UCSD-AML1 (cell line): ENCODE measurements around the gene ITPR1.

Experiments used
- DNase-seq: peaks from one replicate; lab custom pipeline; 2025; ENCODE audit not compliant: unreplicated experiment; lab: John Stamatoyannopoulos, UW

Gene ITPR1

GRCh38 chr3:4770561-4770960, 277.4 kb downstream of the ITPR1 start:
- no peak for DNase-seq

DNA sequence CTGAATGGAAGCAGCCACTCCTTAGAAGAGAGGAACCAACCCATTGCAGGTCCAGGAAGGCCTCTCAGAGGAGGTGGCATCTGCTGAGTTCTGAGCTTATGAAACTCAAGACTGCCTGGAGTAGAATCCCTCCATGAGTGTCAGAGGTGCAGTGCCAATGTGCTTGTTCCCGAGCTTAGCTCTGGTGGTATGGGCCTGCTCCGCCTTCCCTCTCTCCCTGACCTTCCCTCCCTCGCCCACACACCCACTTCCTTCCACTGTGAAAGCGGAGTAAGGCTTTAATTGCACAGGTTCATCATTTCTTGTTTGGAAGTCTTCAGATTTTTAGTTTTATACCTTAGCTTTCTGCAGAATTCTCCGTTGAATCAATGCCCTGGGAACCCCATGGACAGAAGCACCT, 278.1 kb downstream of the ITPR1 start:
- no peak for DNase-seq

GRCh38 chr3:4772171-4772804, 279.1 kb downstream of the ITPR1 start:
- DNase-seq, result no peak

DNA sequence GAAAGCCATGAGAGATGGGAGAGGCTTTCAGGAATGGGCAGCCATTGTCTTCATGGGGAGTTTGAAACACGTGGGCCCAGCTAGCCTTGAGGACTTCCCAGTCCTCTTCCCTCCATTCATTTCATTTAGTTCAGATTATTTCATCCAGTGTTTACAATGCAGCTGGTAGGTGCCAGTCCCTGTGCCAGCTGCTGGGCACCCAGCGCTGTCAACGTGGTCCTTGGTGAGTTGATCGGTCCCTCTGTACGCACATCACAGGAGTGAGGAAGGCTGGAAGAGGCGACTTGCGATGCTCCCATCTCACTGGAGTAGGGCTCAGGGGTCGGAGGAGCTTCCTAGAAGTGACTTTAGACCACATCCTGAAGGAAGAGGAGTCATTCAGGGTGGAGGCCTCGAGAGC, 279.7 kb downstream of the ITPR1 start:
- DNase-seq, result peak; percentile 23

DNA sequence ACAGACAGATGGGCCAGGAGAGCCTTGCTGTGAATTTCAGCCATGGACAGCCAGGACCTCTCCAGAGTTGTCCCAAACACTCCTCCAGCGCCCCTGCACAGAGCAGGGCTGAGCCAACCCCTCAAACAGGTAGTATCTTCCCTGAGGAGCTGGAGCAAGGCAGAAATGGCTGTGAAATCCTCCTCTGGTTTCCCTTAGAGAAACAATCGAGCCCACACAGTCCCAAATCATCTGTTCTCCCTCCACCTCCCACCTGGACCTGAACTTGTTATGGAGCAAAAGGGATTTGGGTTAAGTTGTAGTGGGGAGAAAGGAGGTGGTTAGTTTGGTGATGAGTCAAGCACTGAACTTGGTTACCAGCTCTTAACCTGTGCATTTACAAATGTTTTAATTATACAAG, 280.4 kb downstream of the ITPR1 start:
- DNase-seq, result no peak

GRCh38 chr3:4774531-4774930, 281.4 kb downstream of the ITPR1 start:
- no peak for DNase-seq

DNA sequence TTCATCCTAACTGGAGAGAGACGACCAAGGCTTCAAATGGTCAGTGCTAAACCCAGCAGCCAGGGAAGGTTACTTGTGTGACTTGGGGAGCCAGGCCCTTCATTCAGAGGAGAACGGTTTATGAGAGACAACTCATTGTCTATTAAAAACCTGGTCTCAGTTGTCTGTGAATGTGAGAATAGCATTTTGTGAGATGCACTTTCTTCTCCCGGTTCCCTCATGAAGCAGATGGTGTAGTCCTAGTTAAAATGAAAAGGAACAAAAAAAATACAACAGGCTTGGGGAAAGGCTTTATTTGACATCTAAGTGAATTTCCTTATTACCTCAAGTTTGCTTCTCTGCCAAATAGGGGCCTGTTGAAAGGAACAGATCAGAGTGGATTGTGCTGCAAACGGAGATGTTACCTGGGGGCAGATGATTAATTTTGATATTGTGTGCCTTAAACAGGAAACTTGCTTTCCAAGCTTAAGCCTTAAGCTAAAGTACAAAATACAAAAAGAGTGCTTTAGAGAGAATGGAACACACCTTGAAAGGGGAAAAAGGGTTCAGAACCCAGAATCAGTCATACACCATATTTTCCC, 283.3 kb downstream of the ITPR1 start:
- no peak for DNase-seq

- DNase-seq, result no peak
These were observed 283.9 kb downstream of the ITPR1 start for GRCh38 chr3:4776980-4777581.

- no peak for DNase-seq
These were observed 285.0 kb downstream of the ITPR1 start for GRCh38 chr3:4778119-4778518.

DNA sequence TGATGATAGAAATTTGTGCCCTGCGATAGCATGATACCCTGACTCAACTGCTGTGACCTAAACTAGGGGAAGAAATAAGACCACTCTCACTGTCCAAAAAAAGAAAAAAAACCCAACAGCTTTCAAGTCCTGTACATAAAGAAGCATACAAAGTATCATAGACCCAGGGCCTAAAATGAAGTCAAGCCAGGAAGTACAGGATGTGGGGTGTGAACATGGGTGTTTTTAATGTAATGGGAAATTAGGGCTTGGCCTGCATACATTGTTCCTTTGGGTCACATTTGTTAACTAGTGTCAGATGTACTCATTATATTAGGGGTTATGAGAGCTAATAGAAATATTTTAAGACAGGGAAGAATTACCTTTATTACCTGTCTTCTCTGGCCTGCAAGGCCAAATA, 285.6 kb downstream of the ITPR1 start:
- DNase-seq, result no peak

DNA sequence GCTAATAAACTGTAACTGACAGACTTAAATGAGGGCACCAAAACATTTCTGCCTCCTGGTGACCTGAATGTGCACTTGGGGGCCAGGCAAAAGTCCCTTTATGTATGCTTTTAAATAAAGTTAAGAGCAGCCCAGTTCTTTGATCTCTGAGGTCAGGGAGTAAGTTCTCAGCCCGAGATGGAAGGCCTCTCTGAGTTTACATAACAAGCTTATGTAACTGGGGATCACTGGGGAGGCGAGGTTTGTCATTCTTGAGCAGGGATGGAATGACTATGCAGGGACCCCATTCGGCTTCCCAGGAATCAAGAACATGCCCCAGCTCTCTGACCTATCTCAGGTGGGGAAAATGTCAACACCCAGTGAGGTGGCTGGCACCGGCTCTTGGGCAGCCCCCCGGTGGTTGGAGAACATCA, 287.4 kb downstream of the ITPR1 start:
- DNase-seq, result no peak

GRCh38 chr3:4782095-4782494, 288.9 kb downstream of the ITPR1 start:
- DNase-seq, result no peak

- DNase-seq, result no peak
These were observed 292.4 kb downstream of the ITPR1 start for GRCh38 chr3:4785551-4785950.

DNA sequence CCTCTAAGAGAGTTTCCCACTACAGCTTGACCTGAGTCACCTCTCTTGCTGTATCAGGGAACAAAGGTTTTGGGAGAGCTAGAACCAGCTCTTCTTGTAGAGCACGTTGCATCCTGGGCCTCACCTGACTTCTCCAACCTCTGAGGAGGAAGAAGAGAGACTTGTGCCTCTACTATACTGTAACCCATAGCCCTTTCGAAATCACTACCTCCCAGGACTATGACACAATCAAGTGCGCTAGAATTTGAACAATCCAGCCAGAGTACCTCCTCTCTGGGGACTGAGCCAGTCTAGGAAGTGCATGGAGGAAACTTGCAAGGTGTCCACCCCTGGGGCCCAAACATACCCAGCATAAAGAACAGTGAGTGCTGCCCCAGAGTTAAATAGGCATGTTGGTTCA, 293.3 kb downstream of the ITPR1 start:
- DNase-seq, result no peak

DNA sequence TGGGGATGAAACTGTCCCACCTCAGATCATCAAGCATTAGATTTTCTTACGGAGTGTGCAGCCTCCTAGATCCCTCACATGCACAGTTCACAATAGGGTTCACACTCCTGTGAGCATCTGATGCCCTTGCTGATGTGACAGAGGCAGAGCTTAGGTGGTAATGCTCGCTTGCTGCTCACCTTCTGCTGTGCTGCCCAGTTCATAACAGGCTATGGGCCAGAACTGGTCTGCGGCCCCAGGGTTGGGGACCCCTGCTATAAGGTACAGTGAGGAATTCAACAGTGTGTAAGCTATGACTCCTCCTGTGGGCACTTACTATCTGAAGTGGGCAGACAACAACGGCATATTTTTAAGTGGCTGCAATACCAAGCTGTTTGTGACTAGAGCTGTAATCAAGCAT, 298.2 kb downstream of the ITPR1 start:
- DNase-seq, result no peak

DNA sequence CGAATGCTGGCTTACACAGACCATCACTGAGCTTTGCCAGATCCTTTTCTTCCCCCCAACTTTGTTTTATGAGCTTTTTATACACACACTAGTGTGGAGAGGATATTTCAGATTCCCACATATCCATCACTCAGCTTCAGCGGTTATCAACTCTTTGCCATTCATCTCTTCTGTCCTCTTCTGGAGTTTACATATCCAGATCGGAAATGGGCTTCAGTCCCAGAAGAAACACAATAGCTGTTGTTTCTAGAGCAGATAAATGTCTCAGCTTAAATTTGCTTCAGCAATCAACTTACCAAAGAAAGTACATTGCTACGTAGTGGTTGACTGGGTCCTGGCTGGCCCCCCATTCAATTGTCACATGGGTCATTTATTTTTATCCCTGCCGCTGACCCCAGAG, 300.2 kb downstream of the ITPR1 start:
- no peak for DNase-seq

DNA sequence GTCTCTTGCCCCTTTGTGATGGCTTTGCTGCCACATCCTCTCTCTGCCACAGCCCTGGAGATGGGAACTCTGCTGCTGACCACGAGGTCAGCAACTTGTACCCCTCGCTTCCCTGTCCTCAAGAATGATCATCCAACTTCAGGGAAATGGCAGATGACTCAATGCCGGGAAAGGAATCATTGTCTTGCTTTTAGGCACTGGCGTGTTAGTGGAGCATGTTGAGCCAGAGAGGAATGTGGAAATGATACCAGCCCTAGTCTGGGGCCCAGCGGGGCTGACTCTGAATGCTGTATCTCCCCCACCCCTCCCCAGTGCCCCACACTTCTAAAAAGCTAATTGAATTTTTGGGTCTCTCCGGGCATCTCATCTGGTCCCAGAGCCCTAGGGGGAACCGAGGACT, 301.2 kb downstream of the ITPR1 start:
- DNase-seq, result no peak

DNA sequence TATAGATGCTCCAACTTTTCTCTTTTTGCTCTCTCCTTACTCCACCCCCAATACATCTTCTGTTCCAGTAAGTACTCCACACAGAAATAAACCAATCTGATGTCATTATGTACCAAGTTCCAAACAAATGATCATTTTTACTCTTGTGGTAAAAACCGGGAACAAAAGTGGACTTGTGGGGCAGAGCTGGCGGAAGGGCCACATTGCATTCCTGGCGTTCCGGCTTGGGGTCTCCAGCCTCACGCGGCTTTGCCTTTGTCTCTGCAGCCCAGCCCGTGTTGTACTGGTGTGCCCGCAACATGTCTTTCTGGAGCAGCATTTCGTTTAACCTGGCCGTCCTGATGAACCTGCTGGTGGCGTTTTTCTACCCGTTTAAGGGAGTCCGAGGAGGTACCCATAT, 301.6 kb downstream of the ITPR1 start:
- DNase-seq, result no peak

DNA sequence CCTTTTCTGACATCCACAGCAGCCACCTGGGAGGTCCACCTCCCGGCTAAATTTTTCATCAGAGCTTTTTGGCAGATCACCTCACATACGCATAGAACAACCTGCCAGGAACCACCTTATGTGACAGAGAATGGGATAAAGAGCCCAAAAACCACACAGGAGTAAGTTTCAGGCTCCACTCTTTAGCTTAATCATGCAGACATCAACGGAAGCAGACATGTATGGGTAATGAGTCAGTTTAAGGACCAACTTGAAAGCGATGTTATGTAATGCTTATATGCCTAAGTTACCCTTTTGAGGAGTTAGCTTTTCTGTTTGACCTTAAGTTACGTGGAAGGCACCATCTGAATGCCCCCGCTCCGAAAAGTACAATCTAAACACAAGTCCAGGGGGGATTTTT, 302.8 kb downstream of the ITPR1 start:
- DNase-seq, result no peak

- no peak for DNase-seq
These were observed 304.1 kb downstream of the ITPR1 start for GRCh38 chr3:4797201-4797705.

DNA sequence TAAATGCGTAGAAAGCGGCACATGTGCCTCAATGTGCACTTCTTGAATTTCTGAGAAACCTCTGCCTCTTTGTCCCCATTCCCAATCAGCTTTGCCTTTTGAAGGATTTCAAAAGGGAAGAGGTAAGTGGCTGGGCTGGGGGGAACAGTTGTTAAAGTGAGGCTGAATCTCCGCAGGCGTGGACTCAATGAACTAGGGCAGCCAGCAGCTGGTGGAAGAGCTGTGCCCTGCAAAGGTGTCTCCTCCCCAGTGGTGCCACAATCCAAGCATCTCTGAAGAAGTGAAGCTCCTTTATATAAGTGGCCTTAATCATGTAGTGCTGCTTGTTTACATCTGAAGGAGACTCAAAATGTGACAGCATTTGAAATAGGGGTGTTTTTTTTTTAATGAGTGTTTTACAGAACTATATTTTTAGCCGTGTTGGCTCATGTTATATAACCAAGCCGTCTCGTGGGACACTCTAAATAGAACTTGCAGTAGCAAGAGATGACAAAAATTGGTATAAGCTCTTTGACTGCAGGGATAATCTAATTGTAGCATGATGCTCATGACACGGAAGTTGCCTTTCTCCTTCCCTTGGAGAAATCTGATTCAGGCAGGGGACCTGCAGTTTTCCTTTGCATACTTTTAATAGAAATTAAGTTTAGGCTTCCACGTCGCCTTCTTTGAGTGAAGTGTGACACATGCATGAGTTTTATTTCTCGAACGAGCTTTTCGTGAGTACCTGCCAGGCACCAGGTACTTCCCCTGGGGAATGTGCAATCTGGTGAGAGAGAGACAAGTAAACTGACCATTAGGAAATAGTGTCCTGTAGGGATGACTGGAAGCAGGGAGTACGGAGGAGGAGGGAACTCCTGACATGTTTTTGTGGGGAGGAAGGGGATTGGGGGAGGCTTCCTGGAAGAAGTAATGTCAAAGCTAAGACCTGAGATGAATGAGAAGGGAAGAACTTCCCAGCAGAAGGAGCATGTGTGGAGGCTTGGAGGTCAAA, 306.4 kb downstream of the ITPR1 start:
- DNase-seq, result no peak
